Vagina (tissue), 2 donors: ENCODE measurements around the gene KDELR1. TPM values are rescaled to one million over a fixed set of nuclear protein-coding genes. Genes with fewer than 3 reads are reported as not detected.
A peak's percentile ranks its signal among the peaks of the same experiment; 100 is the strongest.

Source experiments
- DNase-seq, 2 donors: peaks; one replicate each; pipeline ENCODE4 v3.0.0-alpha.2; 2017; ENCODE audit errors: extremely low spot score in 2 of 2
- H3K27ac ChIP-seq: fragments of 200-600 bp; sonication (generic); one replicate; pipeline ENCODE4 v1.5.1; 2019
- H3K27me3 ChIP-seq: fragments of 200-600 bp; sonication (generic); one replicate; pipeline ENCODE4 v1.5.1; 2019
- H3K36me3 ChIP-seq, 2 donors: fragments of 200-600 bp; sonication (generic); one replicate each; pipeline ENCODE4 v1.5.1; 2017 to 2019
- H3K4me1 ChIP-seq: fragments of 200-600 bp; sonication (generic); one replicate; pipeline ENCODE4 v1.5.1; 2019
- H3K4me3 ChIP-seq, 2 donors: fragments of 200-600 bp; sonication (generic); 1 replicate in 1 of 2; 2 replicates in 1 of 2; pipeline ENCODE4 v1.5.1; 2016 to 2019
- H3K9me3 ChIP-seq: fragments of 200-600 bp; sonication (generic); one replicate; pipeline ENCODE4 v1.5.1; 2019
- CTCF ChIP-seq, 3 experiments: fragments of 450-650 bp in 2 of 3; fragments of 200-600 bp in 1 of 3; sonication (generic) in 1 of 3; IDR thresholded peaks; one replicate each; pipeline ENCODE4 v1.5.1; 2017 to 2019; ENCODE audit warnings: antibody characterized with exemption in 3 of 3, mild to moderate bottlenecking in 2 of 3, moderate library complexity in 2 of 3
- POLR2A ChIP-seq, 2 donors: fragments of 450-650 bp; IDR thresholded peaks; one replicate each; pipeline ENCODE4 v1.6.1; 2017; ENCODE audit warnings: antibody characterized with exemption in 2 of 2, mild to moderate bottlenecking in 2 of 2, moderate library complexity in 2 of 2
- POLR2AphosphoS5 ChIP-seq, 2 donors: sonication (generic); formaldehyde crosslinking; IDR thresholded peaks; one replicate each; pipeline ENCODE4 v1.9.0; 2017; ENCODE audit warnings: antibody characterized with exemption in 2 of 2, mild to moderate bottlenecking in 2 of 2, low read depth in 1 of 2; ENCODE audit not compliant: insufficient read depth in 1 of 2
- intact Hi-C: fragments of 100-400 bp; cut with DNase I; formaldehyde crosslinking; loops from one replicate; pipeline ENCODE4 v1.15.1; 2023
- total RNA-seq: library from RNA; depleted of rRNA; stranded (reverse); fragments of >200 nt; gene quantifications from one replicate; pipeline ENCODE4 v1.2.3, GENCODE V29; 2016

The KDELR1 gene
- total RNA-seq, 1 donor from 2014 or later = 90.8 TPM

GRCh38 chr19:48351341-48351752 lies 40.0 kb downstream of the KDELR1 start:
- Histone ChIP-seq H3K4me3 (no peak overlapping the region), H3K9me3 (no peaks in the 10 kb centered on the region), H3K27me3 (no peaks in the 10 kb centered on the region), H3K27ac (no peak overlapping the region), H3K4me1 (no peaks in the 10 kb centered on the region), H3K36me3 (no peaks in the 10 kb centered on the region)
- peak in 2 of 3 experiments; percentile 35 to 48 for TF ChIP-seq CTCF (IDR thresholded peaks at IDR 0.05)
- no peak for TF ChIP-seq POLR2A (IDR thresholded peaks at IDR 0.05)
- DNase-seq = no peak
- intact Hi-C loops = no loop called here

- intact Hi-C loops = no loop called here
- TF ChIP-seq CTCF (IDR thresholded peaks at IDR 0.05) = no peak
- Histone ChIP-seq H3K4me3 (no peak overlapping the region), H3K27me3 (no peaks in the 10 kb centered on the region), H3K9me3 (no peaks in the 10 kb centered on the region), H3K27ac (no peak overlapping the region), H3K36me3 (no peaks in the 10 kb centered on the region), H3K4me1 (no peaks in the 10 kb centered on the region)
- no peak for DNase-seq
Observed at GRCh38 chr19:48350856-48351255, 40.5 kb downstream of the KDELR1 start.

GRCh38 chr19:48348737-48349136 lies 42.6 kb downstream of the KDELR1 start:
- no peaks in the 10 kb centered on the region for H3K27me3 ChIP-seq
- H3K36me3 ChIP-seq = no peaks in the 10 kb centered on the region
- H3K27ac ChIP-seq = no peak overlapping the region
- no peaks in the 10 kb centered on the region for H3K9me3 ChIP-seq
- H3K4me1 ChIP-seq = no peaks in the 10 kb centered on the region
- H3K4me3 ChIP-seq = no peak overlapping the region
- DNase-seq = no peak
- TF ChIP-seq POLR2A (IDR thresholded peaks at IDR 0.05) = no peak
- no peak for TF ChIP-seq POLR2AphosphoS5 (IDR thresholded peaks at IDR 0.05; ENCODE audit: insufficient read depth in 1 of 2, low read depth in 1 of 2)
- TF ChIP-seq CTCF (IDR thresholded peaks at IDR 0.05) = no peak
- intact Hi-C loops = no loop called here

GRCh38 chr19:48348045-48348444 lies 43.3 kb downstream of the KDELR1 start:
- intact Hi-C loops = no loop called here
- Histone ChIP-seq H3K36me3 (no peaks in the 10 kb centered on the region), H3K4me1 (no peaks in the 10 kb centered on the region), H3K27me3 (no peaks in the 10 kb centered on the region), H3K27ac (no peak overlapping the region), H3K9me3 (no peaks in the 10 kb centered on the region), H3K4me3 (no peak overlapping the region)
- TF ChIP-seq CTCF (IDR thresholded peaks at IDR 0.05) (no peak), POLR2A (IDR thresholded peaks at IDR 0.05) (no peak), POLR2AphosphoS5 (IDR thresholded peaks at IDR 0.05; ENCODE audit: insufficient read depth in 1 of 2, low read depth in 1 of 2) (no peak)
- DNase-seq = no peak

- no peak for TF ChIP-seq POLR2AphosphoS5 (IDR thresholded peaks at IDR 0.05; ENCODE audit: insufficient read depth in 1 of 2, low read depth in 1 of 2)
- intact Hi-C loops = no loop called here
- Histone ChIP-seq H3K4me1 (no peaks in the 10 kb centered on the region), H3K27ac (no peak overlapping the region), H3K4me3 (no peak overlapping the region), H3K9me3 (no peaks in the 10 kb centered on the region), H3K27me3 (no peaks in the 10 kb centered on the region), H3K36me3 (no peaks in the 10 kb centered on the region)
- no peak for DNase-seq
Observed at GRCh38 chr19:48346191-48346590, 45.2 kb downstream of the KDELR1 start.

- Histone ChIP-seq H3K27ac (no peak overlapping the region), H3K27me3 (no peaks in the 10 kb centered on the region), H3K4me1 (no peaks in the 10 kb centered on the region), H3K4me3 (no peak overlapping the region), H3K9me3 (no peaks in the 10 kb centered on the region), H3K36me3 (no peaks in the 10 kb centered on the region)
- no peak for DNase-seq
- intact Hi-C loops = no loop called here
- TF ChIP-seq CTCF (IDR thresholded peaks at IDR 0.05) (no peak), POLR2A (IDR thresholded peaks at IDR 0.05) (no peak), POLR2AphosphoS5 (IDR thresholded peaks at IDR 0.05; ENCODE audit: insufficient read depth in 1 of 2, low read depth in 1 of 2) (no peak)
Observed at GRCh38 chr19:48344892-48345291, 46.5 kb downstream of the KDELR1 start.
